GM12873 (cell line): ENCODE results near the gene ATF6B.

ENCODE experiments used
- CTCF ChIP-seq: IDR thresholded peaks from 2 replicates; pipeline ENCODE4 v1.5.1; 2012; ENCODE audit warnings: low read depth, mild to moderate bottlenecking, moderate library complexity, low read length, control low read depth; ENCODE audit not compliant: insufficient read depth; ENCODE audit errors: missing control alignments

Gene ATF6B

GRCh38 chr6:32123681-32124080 lies 4.4 kb downstream of the ATF6B start:
- no peak for TF ChIP-seq CTCF

GRCh38 chr6:32120573-32121059 lies 7.4 kb downstream of the ATF6B start:
- no peak for TF ChIP-seq CTCF

- TF ChIP-seq CTCF = peak; percentile 98
Observed at GRCh38 chr6:32118782-32119628, 9.0 kb downstream of the ATF6B start.

- no peak for TF ChIP-seq CTCF
Observed at GRCh38 chr6:32117461-32117860, 10.6 kb downstream of the ATF6B start.

- TF ChIP-seq CTCF = peak; percentile 54
Observed at GRCh38 chr6:32116674-32117073, 11.4 kb downstream of the ATF6B start.

- no peak for TF ChIP-seq CTCF
Observed at GRCh38 chr6:32115623-32116022, 12.4 kb downstream of the ATF6B start.

GRCh38 chr6:32114796-32115195 lies 13.2 kb downstream of the ATF6B start:
- TF ChIP-seq CTCF = no peak
